Type B pancreatic cell (in vitro differentiated cells): ENCODE data around the gene KRTAP22-1. TPM values are rescaled to one million over a fixed set of nuclear protein-coding genes. Genes with fewer than 3 reads are reported as not detected.

ENCODE experiments used
- DNase-seq: peaks from one replicate; pipeline ENCODE4 v3.0.0; 2021; ENCODE audit warnings: mixed read lengths; ENCODE audit not compliant: unreplicated experiment; ENCODE audit errors: extremely low spot score
- H3K27ac Mint-ChIP-seq: 2 replicates; pipeline ENCODE4 v1.8.0; 2021; ENCODE audit warnings: mild to moderate bottlenecking, mixed read lengths
- H3K27me3 Mint-ChIP-seq: 2 replicates; pipeline ENCODE4 v1.8.0; 2021; ENCODE audit warnings: mixed read lengths
- H3K36me3 Mint-ChIP-seq: 2 replicates; pipeline ENCODE4 v1.8.0; 2021; ENCODE audit warnings: mixed read lengths
- H3K4me1 Mint-ChIP-seq: one replicate; pipeline ENCODE4 v1.8.0; 2021; ENCODE audit warnings: mixed read lengths; ENCODE audit not compliant: unreplicated experiment
- H3K4me3 Mint-ChIP-seq: 2 replicates; pipeline ENCODE4 v1.8.0; 2021; ENCODE audit warnings: mild to moderate bottlenecking, mixed read lengths
- H3K9me3 Mint-ChIP-seq: 2 replicates; pipeline ENCODE4 v1.8.0; 2021; ENCODE audit warnings: mixed read lengths
- CTCF ChIP-seq: fragments of 200-600 bp; sonication (generic); conservative IDR thresholded peaks from 2 replicates; pipeline ENCODE4 v1.5.0; 2021; ENCODE audit warnings: antibody characterized with exemption, mild to moderate bottlenecking
- total RNA-seq: library from RNA; stranded (reverse); gene quantifications from 2 replicates; pipeline ENCODE4 v1.2.1, GENCODE V29; 2021; ENCODE audit warnings: low replicate concordance

KRTAP22-1 gene
- total RNA-seq, 1 donor from 2014 or later, result not detected

DNA sequence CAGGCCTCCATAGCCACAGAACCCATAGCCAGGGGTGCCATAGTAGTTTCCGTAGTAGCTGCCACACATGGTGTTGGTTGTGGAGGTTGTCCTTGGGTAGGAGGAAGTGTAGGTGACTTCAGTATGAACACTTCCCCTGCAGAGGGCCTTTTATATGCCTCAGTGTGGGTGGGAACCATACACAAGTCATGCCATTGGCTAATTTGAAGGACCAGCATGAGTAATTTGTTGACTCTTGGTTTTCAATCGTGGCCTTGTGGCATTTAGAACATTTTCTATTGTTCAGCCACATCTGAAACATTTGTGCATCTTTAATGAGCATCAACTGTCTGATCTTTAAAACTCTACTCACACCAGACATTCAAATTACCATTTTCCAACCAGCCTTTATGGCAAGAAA lies 12.9 kb downstream of the KRTAP22-1 start, which contains the start of gene KRTAP6-1:
Gene KRTAP6-1 (minus strand): TSS at position 95 of the 400 bp plus-strand sequence. CDS start 26 bp downstream, at position 69.
- H3K9me3 Mint-ChIP-seq, result no peaks in the 10 kb centered on the region
- DNase-seq, result no peak
- no peak within 1 kb of the TSS for H3K27ac Mint-ChIP-seq
- H3K36me3 Mint-ChIP-seq, result no peaks in the 10 kb centered on the region
- no peaks in the 10 kb centered on the region for H3K4me1 Mint-ChIP-seq
- TF ChIP-seq CTCF, result no peak
- no peak within 1 kb of the TSS for H3K4me3 Mint-ChIP-seq
- H3K27me3 Mint-ChIP-seq, result no peaks in the 10 kb centered on the region

- Mint-ChIP-seq H3K4me1 (no peaks in the 10 kb centered on the region), H3K4me3 (no peak overlapping the region), H3K36me3 (no peaks in the 10 kb centered on the region), H3K9me3 (no peaks in the 10 kb centered on the region), H3K27ac (no peak overlapping the region), H3K27me3 (no peaks in the 10 kb centered on the region)
- TF ChIP-seq CTCF, result no peak
- DNase-seq, result no peak
These were observed 14.3 kb downstream of the KRTAP22-1 start for GRCh38 chr21:30615199-30615598.

- TF ChIP-seq CTCF, result no peak
- Mint-ChIP-seq H3K9me3 (no peaks in the 10 kb centered on the region), H3K36me3 (no peaks in the 10 kb centered on the region), H3K4me1 (no peaks in the 10 kb centered on the region), H3K27ac (no peak within 1 kb of the TSS), H3K4me3 (no peak within 1 kb of the TSS), H3K27me3 (no peaks in the 10 kb centered on the region)
- DNase-seq, result no peak
These were observed 15.2 kb downstream of the KRTAP22-1 start, which contains the start of gene KRTAP20-1 for GRCh38 chr21:30616125-30616524. TSS of gene KRTAP20-1 (plus strand) at chr21:30616425. CDS start at chr21:30616455, 30 bp downstream.

- H3K27me3 Mint-ChIP-seq, result no peaks in the 10 kb centered on the region
- no peaks in the 10 kb centered on the region for H3K9me3 Mint-ChIP-seq
- H3K4me3 Mint-ChIP-seq, result no peak overlapping the region
- no peaks in the 10 kb centered on the region for H3K4me1 Mint-ChIP-seq
- H3K36me3 Mint-ChIP-seq, result no peaks in the 10 kb centered on the region
- TF ChIP-seq CTCF, result no peak
- H3K27ac Mint-ChIP-seq, result no peak overlapping the region
- no peak for DNase-seq
These were observed 19.2 kb downstream of the KRTAP22-1 start for GRCh38 chr21:30620080-30620479.

DNA sequence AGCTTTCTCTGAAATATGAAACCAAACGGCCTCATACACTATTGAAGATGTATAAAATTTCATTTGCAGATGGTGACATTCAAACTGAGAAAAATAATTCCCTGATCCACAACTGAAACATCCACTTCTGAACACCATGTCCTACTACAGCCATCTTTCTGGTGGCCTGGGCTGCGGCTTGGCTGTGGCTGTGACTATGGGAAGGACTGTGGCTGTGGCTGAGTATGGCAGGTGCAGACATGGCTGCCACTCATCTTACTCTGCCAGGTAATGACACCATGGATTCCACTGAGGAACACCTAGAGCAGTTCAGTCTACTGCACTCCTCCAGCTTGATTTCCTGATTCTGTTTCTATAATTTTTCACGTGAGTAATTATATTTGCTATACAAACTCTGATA lies 19.6 kb downstream of the KRTAP22-1 start, which contains the start of gene KRTAP20-4:
Gene KRTAP20-4 (plus strand): TSS at position 106 of the 400 bp plus-strand sequence.
- no peak for DNase-seq
- Mint-ChIP-seq H3K4me3 (no peak within 1 kb of the TSS), H3K27me3 (no peaks in the 10 kb centered on the region), H3K27ac (no peak within 1 kb of the TSS), H3K36me3 (no peaks in the 10 kb centered on the region), H3K4me1 (no peaks in the 10 kb centered on the region), H3K9me3 (no peaks in the 10 kb centered on the region)
- TF ChIP-seq CTCF, result no peak

DNA sequence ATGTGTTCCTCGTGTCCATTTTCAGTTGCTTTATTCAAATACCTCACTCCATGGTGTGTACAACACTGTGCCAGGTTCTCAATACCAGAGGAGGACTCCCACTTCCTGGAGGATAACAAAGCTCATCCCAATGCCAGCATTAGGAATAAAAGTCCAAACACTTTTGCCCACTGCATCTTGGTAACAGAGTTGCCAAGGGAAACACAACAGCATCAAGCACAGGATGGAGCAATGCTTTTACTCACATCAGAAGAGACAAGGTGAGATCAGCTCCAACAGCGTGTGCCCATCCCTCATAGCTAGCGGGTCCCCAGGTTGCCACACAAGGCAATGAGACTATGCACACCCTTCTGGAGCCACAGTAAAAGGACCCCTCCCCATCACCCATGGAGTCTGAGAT lies 22.5 kb downstream of the KRTAP22-1 start:
- no peak for TF ChIP-seq CTCF
- H3K27me3 Mint-ChIP-seq, result no peaks in the 10 kb centered on the region
- H3K9me3 Mint-ChIP-seq, result no peaks in the 10 kb centered on the region
- no peak overlapping the region for H3K27ac Mint-ChIP-seq
- no peak overlapping the region for H3K4me3 Mint-ChIP-seq
- H3K4me1 Mint-ChIP-seq, result no peaks in the 10 kb centered on the region
- no peaks in the 10 kb centered on the region for H3K36me3 Mint-ChIP-seq
- DNase-seq, result no peak
